Trophoblast cell (in vitro differentiated cells and primary cell): ENCODE data around the gene RPLP2.

ENCODE experiments used
- DNase-seq, 2 donors: peaks; one replicate each; pipeline ENCODE4 v3.0.0-alpha.2; 2016
- H2AFZ ChIP-seq: 2 replicates; pipeline ENCODE4 v1.6.1; 2013; ENCODE audit warnings: low read length, moderate library complexity, mild to moderate bottlenecking; ENCODE audit not compliant: insufficient read depth, poor library complexity
- H2AK5ac ChIP-seq: 2 replicates; pipeline ENCODE4 v1.6.1; 2013; ENCODE audit warnings: mild to moderate bottlenecking, low read length
- H2BK120ac ChIP-seq: 2 replicates; pipeline ENCODE4 v1.6.1; 2013; ENCODE audit warnings: low read length, mild to moderate bottlenecking, moderate library complexity; ENCODE audit not compliant: insufficient read depth, poor library complexity
- H2BK12ac ChIP-seq: 2 replicates; pipeline ENCODE4 v1.6.1; 2013; ENCODE audit warnings: mild to moderate bottlenecking, low read length, moderate library complexity
- H2BK5ac ChIP-seq: 2 replicates; pipeline ENCODE4 v1.6.1; 2013; ENCODE audit warnings: low read length, low read depth, moderate library complexity, mild to moderate bottlenecking; ENCODE audit not compliant: poor library complexity
- H3K14ac ChIP-seq: 2 replicates; pipeline ENCODE4 v1.6.1; 2013; ENCODE audit warnings: mild to moderate bottlenecking, low read length
- H3K18ac ChIP-seq: 2 replicates; pipeline ENCODE4 v1.6.1; 2013; ENCODE audit warnings: mild to moderate bottlenecking, low read length
- H3K23ac ChIP-seq: 2 replicates; pipeline ENCODE4 v1.6.1; 2013; ENCODE audit warnings: low read length
- H3K27ac ChIP-seq: 2 replicates; pipeline ENCODE4 v1.5.1; 2013; ENCODE audit warnings: low read depth, mild to moderate bottlenecking, inconsistent platforms, low read length, moderate library complexity
- H3K27me3 ChIP-seq: 2 replicates; pipeline ENCODE4 v1.6.1; 2013; ENCODE audit warnings: inconsistent platforms, mild to moderate bottlenecking, low read length, moderate library complexity; ENCODE audit not compliant: insufficient read depth
- H3K36me3 ChIP-seq, 2 experiments: 1 replicate in 1 of 2; 2 replicates in 1 of 2; pipeline ENCODE4 v1.6.1; 2013; ENCODE audit warnings: low read length in 2 of 2, mild to moderate bottlenecking in 2 of 2, moderate library complexity in 1 of 2; ENCODE audit not compliant: insufficient read depth in 2 of 2, control insufficient read depth in 1 of 2
- H3K4ac ChIP-seq: 2 replicates; pipeline ENCODE4 v1.6.1; 2013; ENCODE audit warnings: low read depth, mild to moderate bottlenecking, low read length, moderate library complexity
- H3K4me1 ChIP-seq, 2 experiments: 1 replicate in 1 of 2; 2 replicates in 1 of 2; pipeline ENCODE4 v1.6.1; 2013; ENCODE audit warnings: low read length in 2 of 2, mild to moderate bottlenecking in 2 of 2, moderate library complexity in 1 of 2; ENCODE audit not compliant: insufficient read depth in 2 of 2, control insufficient read depth in 1 of 2
- H3K4me2 ChIP-seq: 2 replicates; pipeline ENCODE4 v1.6.1; 2013; ENCODE audit warnings: inconsistent platforms, mild to moderate bottlenecking, low read length, moderate library complexity
- H3K4me3 ChIP-seq: 2 replicates; pipeline ENCODE4 v1.5.1; 2013; ENCODE audit warnings: mild to moderate bottlenecking, low read depth, low read length, inconsistent platforms
- H3K79me1 ChIP-seq: one replicate; pipeline ENCODE4 v1.6.1; 2013; ENCODE audit warnings: low read length
- H3K79me2 ChIP-seq: 2 replicates; pipeline ENCODE4 v1.6.1; 2013; ENCODE audit warnings: low read length, mild to moderate bottlenecking; ENCODE audit not compliant: control insufficient read depth, insufficient read depth, poor library complexity
- H3K9ac ChIP-seq: 2 replicates; pipeline ENCODE4 v1.6.1; 2013; ENCODE audit warnings: mild to moderate bottlenecking, low read length
- H3K9me3 ChIP-seq: 2 replicates; pipeline ENCODE4 v1.6.1; 2013; ENCODE audit warnings: low read depth, mild to moderate bottlenecking, control low read depth, inconsistent platforms, low read length; ENCODE audit not compliant: insufficient read depth
- H4K12ac ChIP-seq: 2 replicates; pipeline ENCODE4 v1.6.1; 2013; ENCODE audit warnings: low read depth, mild to moderate bottlenecking, low read length, moderate library complexity
- H4K8ac ChIP-seq: 2 replicates; pipeline ENCODE4 v1.6.1; 2013; ENCODE audit warnings: low read depth, mild to moderate bottlenecking, low read length, moderate library complexity
- H4K91ac ChIP-seq: one replicate; pipeline ENCODE4 v1.6.1; 2013; ENCODE audit warnings: low read depth, mild to moderate bottlenecking, low read length, moderate library complexity
- whole genome bisulfite sequencing: extraction: QIAGEN DNeasy Blood & Tissue Kit; methylation state at CpG from one replicate; pipeline ENCODE4 v1.1.7; 2013; ENCODE audit warnings: missing lambda C conversion rate; ENCODE audit not compliant: insufficient read length, insufficient coverage; ENCODE audit errors: extremely low coverage; 5-methylcytosine and 5-hydroxymethylcytosine counted together

The RPLP2 gene

DNA sequence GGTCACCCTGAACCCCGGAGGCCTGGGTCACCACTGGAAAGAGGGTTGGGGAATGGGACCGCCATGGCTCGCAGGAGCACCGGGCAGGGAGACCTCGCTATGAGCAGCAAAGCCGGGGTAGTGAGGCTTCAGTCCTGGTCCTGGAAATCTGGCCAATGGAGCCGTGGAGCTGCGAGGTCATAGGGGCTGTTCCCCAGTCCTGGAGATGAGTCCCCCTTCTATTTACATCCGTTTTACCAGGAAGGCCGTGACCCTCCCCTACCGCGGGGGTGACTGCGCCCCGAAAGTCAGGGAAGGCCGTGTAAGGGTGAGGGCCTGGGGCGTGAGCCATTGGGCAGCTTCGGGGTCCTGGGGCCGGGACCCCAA, 5.2 kb upstream of the RPLP2 start:
- no peak overlapping the region for H3K27ac ChIP-seq
- H3K14ac ChIP-seq = peak overlapping the region; percentile 72
- no CpG with 5 or more reads among the region's 18 CpGs for WGBS
- H2AFZ ChIP-seq = no peak overlapping the region
- H3K18ac ChIP-seq = peak overlapping the region; percentile 78
- H3K27me3 ChIP-seq = no peaks in the 10 kb centered on the region
- H3K9me3 ChIP-seq = peaks cover 5% of the 10 kb centered on the region
- peaks cover 17% of the 10 kb centered on the region in 2 experiments for H3K4me1 ChIP-seq
- H2AK5ac ChIP-seq = peak overlapping the region; percentile 82
- peaks cover 35 to 38% of the 10 kb centered on the region in 2 experiments for H3K36me3 ChIP-seq
- peak overlapping the region; percentile 28 for H2BK12ac ChIP-seq
- H3K4me2 ChIP-seq = peak overlapping the region; percentile 76
- peak overlapping the region; percentile 20 for H2BK120ac ChIP-seq
- peak overlapping the region; percentile 57 for H4K12ac ChIP-seq
- H3K4ac ChIP-seq = peak overlapping the region; percentile 7
- H3K79me1 ChIP-seq = peaks cover 23% of the 10 kb centered on the region
- peaks cover 13% of the 10 kb centered on the region for H3K79me2 ChIP-seq
- H3K4me3 ChIP-seq = peak overlapping the region; percentile 65
- DNase-seq = no peak
- H4K91ac ChIP-seq = peak overlapping the region; percentile 87
- no peak overlapping the region for H3K23ac ChIP-seq
- H3K9ac ChIP-seq = peak overlapping the region; percentile 61
- H2BK5ac ChIP-seq = peak overlapping the region; percentile 48
- H4K8ac ChIP-seq = peak overlapping the region; percentile 80

- Histone ChIP-seq H2BK5ac (peak overlapping the region; percentile 35), H3K4ac (peak overlapping the region; percentile 66), H3K4me3 (peak overlapping the region; percentile 95), H3K27ac (peak overlapping the region; percentile 97), H3K9ac (peak overlapping the region; percentile 97), H3K4me2 (peak overlapping the region; percentile 75), H3K27me3 (no peaks in the 10 kb centered on the region), H3K79me2 (peaks cover 25% of the 10 kb centered on the region), H3K4me1 (peaks cover 23 to 28% of the 10 kb centered on the region in 2 experiments), H3K18ac (peak overlapping the region; percentile 31), H4K8ac (peak overlapping the region; percentile 99), H3K14ac (peak overlapping the region; percentile 89), H2AK5ac (peak overlapping the region; percentile 47), H3K79me1 (peaks cover 29% of the 10 kb centered on the region), H3K36me3 (peaks cover 27 to 28% of the 10 kb centered on the region in 2 experiments), H3K23ac (no peak overlapping the region), H2BK12ac (no peak overlapping the region), H3K9me3 (peaks cover 2% of the 10 kb centered on the region), H2AFZ (peak overlapping the region; percentile 84), H4K12ac (peak overlapping the region; percentile 71), H4K91ac (peak overlapping the region; percentile 99), H2BK120ac (no peak overlapping the region)
- DNase-seq = peak; percentile 62 to 69
- no CpG with 5 or more reads among the region's 36 CpGs for WGBS
Observed at GRCh38 chr11:808427-809286, 1.1 kb upstream of the RPLP2 start.

DNA sequence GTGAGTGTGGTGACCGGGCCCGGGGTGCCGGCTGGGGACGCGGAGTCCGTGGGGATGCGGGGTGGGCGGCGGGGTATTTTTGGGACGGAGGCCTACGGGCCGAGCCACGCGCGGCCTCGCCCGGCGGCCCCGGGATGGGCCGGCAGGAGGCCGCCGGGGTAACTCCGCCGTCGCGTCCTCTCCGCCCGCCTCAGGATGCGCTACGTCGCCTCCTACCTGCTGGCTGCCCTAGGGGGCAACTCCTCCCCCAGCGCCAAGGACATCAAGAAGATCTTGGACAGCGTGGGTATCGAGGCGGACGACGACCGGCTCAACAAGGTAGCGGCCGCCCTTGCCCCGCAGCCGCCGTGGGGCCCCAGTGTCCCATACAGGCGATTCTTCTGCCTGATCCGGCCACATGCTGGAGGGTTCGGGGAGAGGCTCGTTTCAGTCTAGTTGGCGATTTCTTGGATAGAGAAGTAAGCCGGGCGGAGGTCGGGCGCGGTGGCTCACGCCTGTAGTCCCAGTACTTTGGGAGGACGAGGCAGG, 337 bp downstream of the RPLP2 start:
- peak in 1 of 2 donors; percentile 38 for DNase-seq
- Histone ChIP-seq H2BK5ac (no peak overlapping the region), H3K79me2 (peaks cover 23% of the 10 kb centered on the region), H3K9ac (peak overlapping the region; percentile 80), H3K4ac (peak overlapping the region; percentile 98), H3K4me3 (peak overlapping the region; percentile 95), H3K36me3 (peaks cover 29 to 31% of the 10 kb centered on the region in 2 experiments), H2AK5ac (peak overlapping the region; percentile 93), H4K91ac (peak overlapping the region; percentile 85), H2AFZ (peak overlapping the region; percentile 54), H3K27me3 (no peaks in the 10 kb centered on the region), H3K9me3 (peaks cover 2% of the 10 kb centered on the region), H3K4me1 (peaks cover 12 to 17% of the 10 kb centered on the region in 2 experiments), H3K4me2 (peak overlapping the region; percentile 80), H3K79me1 (peaks cover 19% of the 10 kb centered on the region), H3K14ac (peak overlapping the region; percentile 88), H4K8ac (peak overlapping the region; percentile 66), H3K18ac (peak overlapping the region; percentile 80), H2BK120ac (peak overlapping the region; percentile 13), H4K12ac (peak overlapping the region; percentile 71), H3K23ac (no peak overlapping the region), H2BK12ac (peak overlapping the region; percentile 27), H3K27ac (peak overlapping the region; percentile 61)
- no CpG with 5 or more reads among the region's 55 CpGs for WGBS

DNA sequence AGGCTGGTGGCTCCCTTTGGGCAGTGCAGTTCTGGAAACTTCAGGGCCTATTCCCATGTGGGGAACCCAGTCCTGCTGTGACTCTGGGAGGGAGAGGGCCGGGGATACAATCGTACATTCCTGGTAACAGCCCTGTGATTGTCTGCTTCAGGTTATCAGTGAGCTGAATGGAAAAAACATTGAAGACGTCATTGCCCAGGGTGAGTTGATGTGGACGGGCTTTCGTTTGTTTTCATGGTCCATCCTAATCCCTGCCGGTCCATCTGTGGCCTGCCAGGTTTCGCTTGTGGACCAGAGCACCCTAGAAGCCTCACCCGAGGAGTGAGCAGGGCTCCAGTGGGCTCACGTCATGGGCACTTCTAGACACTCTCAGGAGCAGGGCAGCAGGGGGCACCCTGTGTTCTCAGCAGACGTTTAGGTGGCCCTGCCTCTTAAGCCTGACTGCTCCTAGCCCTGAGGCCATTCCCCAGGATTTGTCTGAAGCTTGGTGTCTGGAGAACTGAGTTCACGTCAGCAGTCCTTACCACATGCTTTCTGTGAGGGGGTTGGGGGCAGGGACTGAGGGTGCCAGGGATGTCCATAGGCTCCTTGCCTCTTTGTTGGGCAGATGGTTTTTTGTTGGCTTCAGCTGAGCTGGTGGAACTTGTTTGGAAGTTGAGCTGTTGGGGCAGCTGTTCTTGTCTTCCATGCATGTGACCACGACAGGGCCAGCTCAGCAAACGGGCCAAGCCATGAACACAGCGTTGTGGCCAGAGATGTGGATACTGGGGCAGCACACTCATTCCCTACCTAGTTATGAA, 1.9 kb downstream of the RPLP2 start:
- Histone ChIP-seq H2BK120ac (no peak overlapping the region), H2AFZ (no peak overlapping the region), H3K79me1 (peaks cover 14% of the 10 kb centered on the region), H3K79me2 (peaks cover 19% of the 10 kb centered on the region), H3K36me3 (peaks cover 31% of the 10 kb centered on the region in 2 experiments), H4K8ac (no peak overlapping the region), H3K23ac (no peak overlapping the region), H3K9ac (no peak overlapping the region), H3K27me3 (no peaks in the 10 kb centered on the region), H3K4ac (peak overlapping the region; percentile 43), H3K27ac (no peak overlapping the region), H4K91ac (no peak overlapping the region), H3K4me2 (peak overlapping the region; percentile 80), H3K9me3 (peaks cover 2% of the 10 kb centered on the region), H3K4me3 (no peak overlapping the region), H3K18ac (peak overlapping the region; percentile 42), H2BK12ac (no peak overlapping the region), H3K14ac (no peak overlapping the region), H2AK5ac (no peak overlapping the region), H3K4me1 (peaks cover 9 to 17% of the 10 kb centered on the region in 2 experiments), H2BK5ac (no peak overlapping the region), H4K12ac (no peak overlapping the region)
- DNase-seq = no peak
- WGBS = no CpG with 5 or more reads among the region's 14 CpGs
